Sciatic nerve (tissue), 2 donors: ENCODE measurements around the gene C11orf65. TPM values are rescaled to one million over a fixed set of nuclear protein-coding genes. Genes with fewer than 3 reads are reported as not detected.
"Not testable (repeated sequence)": the region's sequence is repeated elsewhere in the genome, so short reads cannot be mapped to it uniquely, and the experiment has no call there.

Source experiments
- ATAC-seq: fragments of 200-7000 bp; cut with Tn5 transposase; one replicate; pipeline ENCODE4 v1.9.1; 2020; ENCODE audit warnings: mild to moderate bottlenecking, moderate library complexity
- DNase-seq: peaks from one replicate; pipeline ENCODE4 v3.0.0-alpha.2; 2020; ENCODE audit warnings: low spot score
- intact Hi-C: fragments of 100-400 bp; cut with DNase I; formaldehyde crosslinking; loops from one replicate; pipeline ENCODE4 v1.14.2; 2022
- total RNA-seq: library from RNA; stranded (reverse); fragmentation: NEBNext Ultra II Directional; extraction: Animal tissue kit (Norgen Biotek cat#: 25700); gene quantifications from one replicate; pipeline ENCODE4 v1.2.1, GENCODE V29; 2021
- donor health status: DM: no; HTN: no; CAD: no.
- donor health status: DM: no; HTN: no; CAD: no.

C11orf65 gene
- total RNA-seq, 1 donor from 2014 or later: 1.7 TPM

DNA sequence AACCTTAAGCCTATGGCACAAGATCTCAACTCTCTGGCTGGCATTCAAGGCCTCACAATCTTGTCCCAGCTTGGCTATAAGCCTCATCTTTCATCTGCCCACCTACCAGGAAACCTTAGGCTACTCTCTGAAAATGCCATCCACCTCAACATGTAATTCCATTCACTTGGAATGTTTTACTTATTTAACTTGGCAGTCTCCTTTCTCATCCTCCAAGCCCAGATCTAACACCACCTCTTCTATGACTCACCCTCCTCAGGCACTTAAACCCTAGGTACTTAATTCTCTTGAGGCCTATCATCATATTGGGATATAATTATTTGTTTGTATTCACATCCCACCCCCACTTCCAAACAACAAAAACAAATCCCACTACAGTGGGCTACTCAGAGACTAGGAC lies 15.8 kb upstream of the C11orf65 start:
- intact Hi-C loops: no loop called here
- DNase-seq (no peak), ATAC-seq (no peak)

DNA sequence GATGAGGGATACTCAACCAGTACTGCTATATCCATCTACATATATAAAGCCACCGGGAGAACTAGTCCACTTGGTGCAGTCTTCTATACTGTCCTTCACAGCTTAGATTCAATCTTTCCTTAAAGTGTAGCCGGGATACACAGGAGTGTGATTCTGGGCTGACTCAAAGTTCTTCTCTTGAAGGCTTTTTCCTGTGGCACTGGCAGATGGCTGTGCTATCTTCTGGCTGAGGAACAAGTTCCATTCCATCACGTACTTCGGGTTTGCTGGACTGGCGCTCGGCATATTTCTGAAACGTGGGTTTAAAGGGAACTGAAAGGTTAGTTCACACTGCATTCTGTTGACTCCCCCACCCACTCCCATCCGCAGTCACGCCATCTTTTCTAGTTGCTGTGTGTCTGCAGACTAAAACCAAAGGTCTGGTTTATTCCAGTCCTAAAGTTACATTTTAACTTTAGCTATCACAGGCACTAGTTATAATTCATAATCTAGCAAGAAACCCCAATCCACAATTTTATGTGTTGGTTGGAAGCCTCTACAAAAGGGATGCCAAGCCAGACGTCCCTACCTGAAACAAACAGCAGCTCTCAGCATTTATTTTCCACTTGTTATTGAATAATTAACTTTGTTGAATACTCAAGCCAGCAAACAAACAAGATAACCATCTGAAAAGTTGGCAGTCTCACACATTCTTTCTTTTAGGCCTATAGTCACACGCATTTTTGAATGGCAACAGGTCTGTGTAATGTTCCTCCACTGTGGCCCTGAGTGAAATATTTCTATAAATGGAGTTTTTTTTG lies 7.5 kb upstream of the C11orf65 start:
- ATAC-seq: no peak
- DNase-seq: no peak
- intact Hi-C loops: no loop called here

DNA sequence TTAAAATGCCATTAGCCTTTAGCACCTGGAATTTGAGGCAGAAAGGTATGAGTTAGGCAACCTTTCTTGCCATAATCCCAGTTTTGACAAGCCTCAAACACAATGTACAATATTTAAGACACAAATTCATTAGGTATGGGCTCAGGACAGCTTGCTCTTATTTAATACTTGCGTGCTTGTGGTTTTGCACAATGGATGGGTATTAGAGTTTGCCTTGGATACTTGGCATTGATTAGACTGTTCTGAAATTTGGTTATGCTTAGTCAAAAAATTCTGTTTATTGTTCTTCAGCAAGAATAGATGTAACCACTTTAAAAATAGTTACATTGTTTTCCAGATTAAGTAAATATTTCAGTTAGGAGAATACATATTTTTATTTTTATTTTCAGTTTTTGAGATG lies 5.4 kb upstream of the C11orf65 start:
- DNase-seq (no peak), ATAC-seq (no peak)
- intact Hi-C loops: no loop called here

DNA sequence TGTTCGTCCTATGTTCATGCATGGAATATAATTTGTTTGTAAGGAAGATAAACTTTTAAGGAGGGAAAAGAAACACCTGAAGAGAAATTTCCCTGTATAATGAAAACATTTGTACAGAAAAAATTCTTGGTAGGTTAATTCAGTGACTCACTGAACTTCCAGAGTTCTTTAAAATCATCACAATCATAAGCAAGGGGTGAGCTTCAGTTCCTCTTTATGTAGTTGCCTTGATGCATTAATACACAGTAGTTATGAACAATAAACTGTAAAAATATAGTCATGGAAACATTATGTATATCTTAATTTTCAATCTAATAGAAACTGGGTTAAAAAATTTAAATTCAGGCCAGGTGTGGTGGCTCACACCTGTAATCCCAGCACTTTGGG lies 1.1 kb upstream of the C11orf65 start:
- intact Hi-C loops: no loop called here
- ATAC-seq: no peak

DNA sequence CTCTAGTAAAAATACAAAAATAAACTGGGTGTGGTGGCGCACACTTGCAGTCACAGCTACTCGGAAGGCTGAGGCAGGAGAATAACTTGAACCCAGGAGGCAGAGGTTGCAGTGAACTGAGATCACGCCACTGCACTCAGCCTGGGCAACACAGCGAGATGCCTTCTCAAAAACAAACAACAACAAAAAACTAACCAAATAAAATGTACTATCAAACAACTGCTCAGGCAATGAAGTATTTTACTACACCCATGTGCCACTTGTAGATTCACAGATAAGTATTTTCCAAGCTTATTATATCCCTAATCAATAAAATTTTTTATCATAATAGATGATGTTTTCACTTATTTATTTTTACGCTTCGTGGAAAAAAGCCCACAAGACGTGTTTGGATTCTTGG lies 924 bp downstream of the C11orf65 start:
- ATAC-seq: no peak
- intact Hi-C loops: no loop called here
- no peak for DNase-seq

More for the DNA sequence above, 1.1 kb upstream of the C11orf65 start:
- no peak for DNase-seq

DNA sequence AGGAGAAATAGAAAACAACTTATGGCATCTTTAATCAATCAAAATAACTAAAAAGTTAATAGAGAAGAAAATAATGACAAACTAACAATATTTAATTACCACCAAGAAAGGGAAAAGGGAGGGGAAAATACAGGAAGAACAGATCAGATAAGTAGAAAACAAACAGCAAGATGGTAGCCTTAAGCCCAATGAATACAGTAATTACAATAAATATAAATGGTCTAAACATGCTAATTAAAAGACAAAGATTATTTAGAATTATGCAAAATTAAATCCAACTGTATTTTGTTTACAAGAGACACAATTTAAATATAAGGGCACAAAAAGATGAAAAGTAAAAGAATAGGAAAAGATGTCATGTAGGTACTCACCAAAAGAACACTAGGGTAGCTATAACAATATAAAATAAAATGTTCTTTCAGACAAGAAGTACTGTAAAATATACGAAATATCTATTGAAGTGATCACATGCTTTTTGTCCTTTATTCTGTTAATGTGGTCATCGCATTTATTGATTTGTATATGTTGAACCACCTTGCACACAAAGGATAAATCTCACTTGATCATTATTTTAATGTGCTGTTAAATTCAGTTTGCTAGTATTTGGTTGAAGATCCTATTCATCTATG lies 14.0 kb downstream of the C11orf65 start:
- DNase-seq (no peak), ATAC-seq (no peak)
- intact Hi-C loops: no loop called here

DNA sequence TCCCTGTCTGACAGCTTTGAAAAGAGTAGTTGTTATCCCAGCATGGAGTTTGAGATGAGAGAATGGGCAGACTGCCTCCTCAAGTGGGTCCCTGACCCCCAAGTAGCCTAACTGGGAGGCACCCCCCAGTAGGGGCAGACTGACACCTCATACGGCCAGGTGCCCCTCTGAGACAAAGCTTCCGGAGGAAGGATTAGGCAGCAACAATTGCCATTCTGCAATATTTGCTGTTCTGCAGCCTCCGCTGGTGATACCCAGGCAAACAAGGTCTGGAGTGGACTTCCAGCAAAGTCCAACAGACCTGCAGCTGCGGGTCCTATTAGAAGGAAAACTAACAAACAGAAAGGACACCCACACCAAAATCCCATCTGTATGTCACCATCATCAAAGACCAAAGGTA lies 25.9 kb downstream of the C11orf65 start:
- DNase-seq, ATAC-seq, intact Hi-C loops: not testable (repeated sequence)

DNA sequence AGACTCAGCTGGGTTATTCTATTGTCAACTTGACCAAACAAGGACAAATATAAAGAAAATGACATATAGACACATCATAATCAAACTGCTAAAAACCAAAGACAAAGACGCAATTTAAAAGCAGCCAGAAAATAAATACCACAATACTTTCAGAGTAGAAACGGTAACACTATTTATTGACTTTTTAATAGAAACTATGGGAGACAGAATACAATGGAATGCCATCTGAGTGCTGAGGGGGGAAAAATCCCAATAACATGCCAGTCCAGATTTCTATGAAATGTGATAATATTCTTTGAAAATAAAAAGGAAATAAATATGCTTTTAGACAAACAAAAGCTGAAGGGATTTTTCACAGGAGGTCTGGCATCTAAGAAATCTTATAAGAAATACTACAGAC lies 30.7 kb downstream of the C11orf65 start:
- DNase-seq (no peak), ATAC-seq (no peak)
- intact Hi-C loops: no loop called here

DNA sequence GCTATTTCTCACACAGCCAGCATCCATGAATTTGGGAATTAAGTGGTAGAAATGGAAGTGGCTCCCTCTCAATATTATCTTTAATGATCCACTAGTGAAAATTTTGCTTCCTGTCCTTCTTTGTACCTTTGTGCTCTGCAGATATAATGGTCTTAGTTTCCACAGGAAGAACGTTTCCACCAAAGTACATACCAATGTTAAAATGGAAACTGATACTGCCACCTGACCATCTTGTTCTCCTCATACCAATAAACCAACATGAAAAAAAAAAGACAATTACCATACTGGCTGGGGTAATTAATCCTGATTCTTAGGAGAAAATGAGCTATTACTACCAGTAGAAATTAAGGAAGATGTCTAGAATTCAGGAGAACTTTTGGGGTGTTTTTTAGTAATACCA lies 32.3 kb downstream of the C11orf65 start:
- no peak for ATAC-seq
- DNase-seq: no peak
- intact Hi-C loops: no loop called here

DNA sequence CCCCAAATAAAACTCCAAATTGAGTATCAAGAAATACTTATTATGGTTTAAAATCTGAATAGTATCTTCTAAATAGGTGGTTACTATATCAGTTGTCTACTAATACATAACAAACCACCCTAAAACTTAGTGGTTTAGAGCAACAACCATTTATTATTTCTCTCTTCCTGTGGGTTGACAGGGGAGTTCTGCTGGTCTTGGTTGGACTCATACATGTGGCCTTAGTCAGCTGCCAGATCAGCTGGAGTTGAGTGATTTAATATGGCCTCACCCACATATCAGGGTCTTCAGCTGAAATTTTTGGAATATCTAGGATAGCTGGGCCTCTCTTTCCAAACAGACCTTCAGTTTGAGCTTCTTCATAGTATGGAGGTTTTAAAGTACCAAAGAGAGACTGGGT lies 34.5 kb downstream of the C11orf65 start:
- ATAC-seq (no peak), DNase-seq (no peak)
- intact Hi-C loops: no loop called here

DNA sequence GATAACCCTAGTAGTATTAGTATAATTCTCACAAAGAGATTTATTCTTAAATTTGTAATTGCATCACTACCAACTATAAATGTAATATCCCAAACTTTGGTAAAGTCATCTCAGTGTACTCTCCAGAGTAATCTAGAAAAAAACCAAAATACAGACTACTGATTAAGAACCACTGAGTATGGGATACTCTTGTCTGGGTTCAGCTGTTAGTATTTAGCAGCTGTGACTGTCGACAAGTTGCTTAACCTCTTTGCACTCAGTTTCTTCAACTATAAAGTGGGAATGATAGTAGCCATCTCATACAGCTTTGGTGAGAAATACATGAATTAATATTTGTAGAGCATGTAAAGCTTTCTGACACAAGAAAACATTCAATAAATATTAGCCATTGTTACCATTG lies 35.3 kb downstream of the C11orf65 start:
- no peak for DNase-seq
- ATAC-seq: no peak
- intact Hi-C loops: no loop called here

DNA sequence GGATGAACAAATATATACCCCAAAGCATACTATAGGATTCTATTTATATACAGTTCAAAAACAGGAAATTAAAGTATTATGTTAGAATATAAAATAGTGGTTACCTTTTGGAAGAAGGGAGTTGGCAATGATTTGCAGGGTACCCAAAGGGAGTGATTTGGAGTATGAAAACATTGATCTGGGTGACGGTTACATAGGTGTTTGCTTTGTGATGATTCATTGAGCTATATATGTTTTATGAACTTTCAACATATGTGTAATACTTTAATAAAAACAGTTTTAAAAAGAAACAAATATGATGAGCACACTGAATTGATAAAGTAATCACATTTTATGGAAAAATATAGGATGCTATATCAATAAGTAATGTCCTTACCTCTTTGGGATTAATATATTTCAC lies 36.0 kb downstream of the C11orf65 start:
- intact Hi-C loops: no loop called here
- no peak for ATAC-seq
- DNase-seq: no peak

DNA sequence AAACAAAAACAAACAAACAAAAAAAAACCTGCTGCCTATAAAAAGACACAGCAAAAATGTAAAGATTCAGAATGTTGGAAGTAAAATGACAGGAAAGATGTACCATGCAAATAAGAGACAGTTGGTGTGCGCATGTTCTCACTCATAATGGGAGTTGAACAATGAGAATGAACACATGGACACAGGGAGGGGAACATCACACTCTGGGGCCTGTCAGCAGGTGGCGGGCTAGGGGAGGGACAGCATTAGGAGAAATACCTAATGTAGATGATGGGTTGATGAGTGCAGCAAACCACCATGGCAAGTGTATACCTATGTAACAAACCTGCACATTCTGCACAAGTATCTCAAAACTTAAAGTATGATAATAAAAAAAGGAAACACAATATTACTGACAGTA lies 49.8 kb downstream of the C11orf65 start:
- intact Hi-C loops, DNase-seq, ATAC-seq: not testable (repeated sequence)

DNA sequence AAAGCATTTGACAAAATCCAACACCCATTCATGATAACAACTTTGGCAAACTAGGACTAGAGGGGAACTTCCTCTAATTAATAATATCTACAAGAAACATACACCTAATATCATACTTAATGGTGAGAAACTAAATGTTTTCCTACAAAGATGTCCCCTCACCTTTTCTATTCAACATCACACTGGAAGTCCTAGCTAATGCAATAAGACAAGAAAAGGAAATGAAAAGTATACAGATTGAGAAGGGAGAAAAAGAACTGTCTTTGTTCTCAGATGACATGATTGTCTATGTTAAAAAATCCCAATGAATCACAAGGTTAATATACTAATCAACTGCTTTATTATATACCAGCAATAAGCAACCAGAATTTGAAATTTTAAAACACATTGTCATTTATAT lies 52.4 kb downstream of the C11orf65 start:
- ATAC-seq (no peak), DNase-seq (no peak)
- intact Hi-C loops: no loop called here

DNA sequence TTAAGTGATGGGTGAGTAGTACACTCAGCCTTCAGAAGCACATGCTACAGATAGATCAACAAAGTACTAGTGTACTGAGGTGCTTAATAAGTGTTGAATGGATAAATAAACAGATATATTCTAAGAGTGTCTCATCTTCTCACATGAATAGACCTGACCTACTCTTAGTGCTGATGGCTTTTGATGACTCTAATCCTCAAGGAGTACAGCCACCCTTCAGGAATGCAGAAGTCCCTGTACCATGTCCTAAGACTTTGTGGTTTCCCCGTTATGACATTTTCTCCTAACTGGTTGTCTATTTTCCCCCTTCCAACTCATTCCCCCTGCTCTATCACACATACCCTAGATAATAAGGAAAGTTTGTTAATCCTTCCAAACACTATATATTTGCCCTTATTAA lies 61.6 kb downstream of the C11orf65 start:
- no peak for ATAC-seq

DNA sequence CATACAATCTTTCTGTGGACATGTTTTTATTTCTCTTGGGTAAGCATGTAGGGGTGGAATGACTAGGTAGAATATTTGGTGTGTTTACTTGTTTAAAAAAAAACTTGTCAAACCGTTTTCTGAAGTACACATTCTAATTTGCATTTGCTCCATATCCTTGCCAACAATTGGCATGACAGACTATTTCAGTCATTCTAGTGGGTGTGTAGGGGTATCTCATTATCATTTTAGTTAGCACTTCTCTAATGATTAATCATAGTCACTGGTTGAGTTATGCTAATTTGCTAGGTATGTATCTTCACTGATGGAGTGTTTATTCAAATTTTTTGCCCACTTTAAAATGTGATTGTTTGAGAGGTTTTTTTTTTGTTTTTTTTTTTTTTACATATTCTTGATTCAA lies 64.3 kb downstream of the C11orf65 start:
- DNase-seq (no peak), ATAC-seq (no peak)
- intact Hi-C loops: no loop called here

More for the DNA sequence above, 61.6 kb downstream of the C11orf65 start:
- no peak for DNase-seq
- intact Hi-C loops: no loop called here

DNA sequence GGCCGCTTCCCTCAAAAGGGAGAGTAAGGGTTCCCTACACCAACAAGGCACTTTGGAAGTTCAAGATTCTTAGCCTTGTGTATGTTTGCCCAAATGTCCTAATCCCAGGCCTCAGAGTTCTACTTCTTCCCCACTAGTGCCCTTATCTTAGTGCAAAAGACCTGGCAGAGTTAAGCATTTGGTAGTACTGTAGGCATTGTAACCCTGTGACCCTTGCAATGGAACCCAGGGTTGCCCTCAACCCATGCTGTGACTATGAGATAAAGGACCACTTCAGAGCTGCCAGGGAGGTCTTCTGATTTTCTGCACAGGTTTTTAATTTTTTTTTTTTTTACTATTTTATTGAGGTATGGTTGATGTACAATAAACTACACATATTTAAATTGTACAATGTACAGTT lies 65.1 kb downstream of the C11orf65 start:
- no peak for DNase-seq
- intact Hi-C loops: no loop called here
- no peak for ATAC-seq

DNA sequence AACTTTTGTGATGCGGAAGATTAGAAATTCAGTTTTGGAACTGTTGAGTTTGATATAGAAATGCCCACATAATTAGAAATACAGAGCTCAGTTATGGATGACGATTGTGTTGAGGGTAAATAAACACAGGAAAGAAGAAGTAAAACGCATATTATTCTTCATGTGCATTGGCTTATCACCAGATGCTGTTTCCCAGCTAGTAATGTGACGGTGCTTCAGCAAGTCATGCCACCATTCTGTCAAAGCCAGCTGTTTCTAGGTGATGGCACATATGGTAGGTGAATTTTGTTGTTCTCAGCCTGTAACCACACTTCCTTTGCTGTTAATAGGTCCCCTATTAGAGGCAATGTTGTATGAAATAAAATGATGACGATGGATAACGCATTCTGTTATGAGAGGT lies 68.9 kb downstream of the C11orf65 start:
- no peak for DNase-seq
- ATAC-seq: no peak
- intact Hi-C loops: no loop called here

DNA sequence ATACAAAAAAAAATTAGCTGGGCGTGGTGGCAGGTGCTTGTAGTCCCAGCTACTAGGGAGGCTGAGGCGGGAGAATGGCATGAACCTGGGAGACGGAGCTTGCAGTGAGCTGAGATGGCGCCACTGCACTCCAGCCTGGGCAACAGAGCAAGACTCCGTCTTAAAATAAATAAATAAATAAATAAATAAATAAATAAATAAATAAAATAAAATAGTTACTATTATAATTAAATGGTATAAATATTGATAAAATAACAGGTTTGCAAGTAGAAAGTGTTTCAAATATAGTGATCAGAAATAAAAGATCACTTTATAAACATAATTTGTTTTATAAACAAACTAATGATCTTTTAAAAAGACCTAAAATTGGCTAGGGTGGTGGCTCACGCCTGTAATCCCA lies 70.7 kb downstream of the C11orf65 start:
- intact Hi-C loops: not testable (repeated sequence)

DNA sequence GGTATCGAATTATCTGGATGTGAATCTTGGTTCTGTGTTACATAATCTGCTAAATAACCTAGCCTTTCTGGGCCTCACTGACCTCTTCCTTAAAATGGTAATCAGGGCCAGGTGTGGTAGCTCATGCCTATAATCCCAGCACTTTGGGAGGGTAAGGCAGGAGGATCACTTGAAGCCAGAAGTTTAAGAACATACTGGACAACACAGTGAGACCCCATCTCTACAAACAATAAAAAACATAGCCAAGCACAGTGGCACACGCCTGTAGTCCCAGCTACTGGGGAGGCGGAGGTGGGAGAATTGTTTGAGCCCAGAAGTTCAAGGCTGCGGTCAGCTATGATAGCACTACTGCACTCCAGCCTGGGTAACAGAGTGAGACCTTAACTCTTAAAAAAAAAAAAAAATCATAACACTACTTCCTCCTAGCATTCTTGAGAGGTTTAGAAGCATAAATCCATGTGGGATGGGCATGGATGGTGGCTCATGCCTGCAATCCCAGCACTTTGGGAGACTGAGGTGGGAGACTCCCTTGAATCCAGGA lies 72.5 kb downstream of the C11orf65 start:
- intact Hi-C loops: no loop called here
- no peak for DNase-seq
- ATAC-seq: no peak

More for the DNA sequence above, 70.7 kb downstream of the C11orf65 start:
- not testable (repeated sequence) for ATAC-seq, DNase-seq
